ENCODE data around the gene CRK.
A peak's percentile ranks its signal among the peaks of the same experiment; 100 is the strongest.

The CRK gene

GRCh38 chr17:1455797-1456599, at the start of gene CRK:
CRK (minus strand) TSS chr17:1456232; CDS start chr17:1456117, 115 bp downstream.
- peak; percentile 64 for DNase-seq

DNA sequence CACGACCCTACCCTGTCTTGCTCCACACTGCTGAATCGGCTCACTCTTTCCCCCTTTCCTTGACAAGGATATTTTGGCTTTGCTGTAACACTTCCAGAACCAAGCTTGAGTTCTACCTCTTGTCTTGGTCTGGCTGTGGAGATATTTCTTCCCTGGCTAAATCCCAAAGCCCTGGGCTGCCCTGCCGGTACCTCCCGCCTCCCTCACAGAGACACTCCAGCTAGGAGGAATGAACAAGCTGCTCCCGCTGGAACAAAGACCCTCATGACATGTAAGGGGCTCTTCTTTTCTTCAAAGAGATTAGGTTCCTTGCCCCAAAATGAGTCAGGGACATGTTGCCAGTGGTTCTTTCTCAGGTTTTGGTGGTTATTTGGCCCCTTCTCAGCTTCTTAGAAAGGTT, 49.6 kb upstream of the CRK start:
- DNase-seq, result no peak

GRCh38 chr17:1504866-1505265, 48.8 kb upstream of the CRK start:
- DNase-seq, result no peak

DNA sequence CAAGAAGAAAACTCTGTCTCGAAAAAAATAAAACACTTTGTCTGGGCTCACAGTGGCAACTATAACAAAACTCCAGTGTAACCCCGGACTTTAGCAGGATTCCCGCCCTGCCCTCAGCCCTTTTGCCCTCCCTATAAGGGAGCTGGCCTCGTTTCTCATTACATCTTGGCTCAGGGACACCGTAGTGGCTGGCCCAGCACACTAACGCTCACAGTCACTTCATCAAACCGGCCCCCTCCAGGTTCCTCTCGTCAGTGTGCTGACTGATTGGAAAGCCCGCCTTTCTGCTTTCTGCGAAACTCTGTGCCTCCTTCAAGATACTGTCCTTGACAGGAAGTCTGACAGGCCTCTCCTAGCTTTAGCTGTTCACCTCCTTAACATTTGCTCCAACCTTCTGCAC, 47.7 kb upstream of the CRK start:
- no peak for DNase-seq

- DNase-seq, result no peak
Measured at GRCh38 chr17:1498869-1499268, 42.8 kb upstream of the CRK start.

GRCh38 chr17:1498233-1498632, 42.2 kb upstream of the CRK start:
- no peak for DNase-seq

DNA sequence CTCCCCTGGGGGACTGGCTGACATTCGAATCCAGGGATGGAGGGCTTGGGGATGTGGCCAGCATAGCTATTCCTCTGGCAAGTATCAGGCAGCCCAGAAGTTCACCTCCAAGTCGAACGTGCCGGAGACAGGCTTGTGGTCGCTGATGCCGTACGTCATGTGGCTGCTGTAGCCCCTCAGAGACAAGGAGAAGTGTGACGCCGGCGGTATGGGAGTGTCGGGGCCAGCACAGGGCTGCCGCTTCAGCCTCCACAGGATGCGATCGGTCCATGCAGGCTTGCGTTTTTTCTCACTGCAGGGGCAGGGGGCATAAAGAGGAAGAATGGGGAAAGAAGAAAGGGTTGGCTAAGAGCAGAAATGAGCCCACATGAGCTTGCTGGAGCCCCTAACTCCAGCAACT, 41.8 kb upstream of the CRK start:
- no peak for DNase-seq

- DNase-seq, result no peak
Measured at GRCh38 chr17:1496869-1497268, 40.8 kb upstream of the CRK start.

DNA sequence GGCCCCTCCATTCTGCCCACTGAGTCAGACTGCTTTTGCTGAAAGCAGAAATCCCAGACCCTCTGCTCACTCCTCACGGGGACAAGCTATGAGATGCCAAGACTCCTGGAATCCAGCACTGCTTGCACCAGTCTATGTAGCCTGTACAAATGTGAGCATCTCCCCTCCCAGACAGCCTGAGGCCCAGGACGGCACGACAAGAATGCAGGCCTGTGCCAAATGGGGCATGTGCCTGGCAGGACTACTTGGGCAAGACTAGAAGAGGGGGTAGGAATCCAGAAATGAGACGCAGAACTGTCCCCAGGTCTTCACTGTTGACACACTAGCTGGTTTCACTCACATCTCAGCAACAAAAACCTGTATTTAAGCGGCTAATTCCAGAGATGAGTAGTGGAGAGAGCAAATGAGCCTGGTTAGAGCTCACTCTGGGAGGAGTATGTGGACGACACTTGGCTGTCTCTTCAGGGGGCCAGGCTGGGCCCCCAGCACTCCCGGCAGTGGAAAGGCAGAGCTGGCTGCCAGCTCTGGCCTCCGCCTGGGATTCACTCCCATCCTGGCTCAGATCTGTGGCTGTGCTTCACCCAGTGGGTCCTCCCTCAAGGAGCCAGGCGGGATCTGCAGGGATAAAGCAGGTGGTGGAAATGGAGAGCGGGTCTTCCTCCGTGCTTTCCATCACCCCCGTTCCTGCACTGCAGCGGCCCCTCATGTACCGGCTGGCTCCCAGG, 39.4 kb upstream of the CRK start:
- DNase-seq, result no peak

DNA sequence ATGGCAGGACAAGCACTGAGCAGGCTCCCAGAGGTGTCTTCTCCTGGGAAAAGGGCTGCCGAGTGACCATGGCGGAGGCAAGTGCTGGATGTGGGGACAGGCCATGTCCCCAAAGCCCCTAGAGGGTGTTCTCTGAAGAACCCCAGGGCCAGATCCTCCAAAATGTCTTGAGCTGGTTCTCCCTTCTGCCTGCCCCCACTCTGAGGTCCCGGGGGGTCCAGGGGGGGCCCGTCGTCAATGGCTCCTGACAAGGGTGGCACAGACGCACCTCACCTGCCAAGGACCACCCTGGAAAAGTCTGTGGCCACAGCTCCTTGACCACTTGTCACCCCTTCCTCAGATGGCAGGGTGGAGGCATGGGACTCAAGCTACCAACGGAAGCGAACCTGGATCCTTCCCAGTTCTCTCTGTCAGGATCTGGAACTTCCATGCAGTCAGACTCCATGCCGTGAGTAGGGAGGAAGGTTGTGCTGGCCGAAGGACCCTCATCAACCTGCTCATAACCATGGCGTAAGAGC, 38.8 kb upstream of the CRK start:
- DNase-seq, result no peak

GRCh38 chr17:1494203-1494602, 38.2 kb upstream of the CRK start:
- no peak for DNase-seq

DNA sequence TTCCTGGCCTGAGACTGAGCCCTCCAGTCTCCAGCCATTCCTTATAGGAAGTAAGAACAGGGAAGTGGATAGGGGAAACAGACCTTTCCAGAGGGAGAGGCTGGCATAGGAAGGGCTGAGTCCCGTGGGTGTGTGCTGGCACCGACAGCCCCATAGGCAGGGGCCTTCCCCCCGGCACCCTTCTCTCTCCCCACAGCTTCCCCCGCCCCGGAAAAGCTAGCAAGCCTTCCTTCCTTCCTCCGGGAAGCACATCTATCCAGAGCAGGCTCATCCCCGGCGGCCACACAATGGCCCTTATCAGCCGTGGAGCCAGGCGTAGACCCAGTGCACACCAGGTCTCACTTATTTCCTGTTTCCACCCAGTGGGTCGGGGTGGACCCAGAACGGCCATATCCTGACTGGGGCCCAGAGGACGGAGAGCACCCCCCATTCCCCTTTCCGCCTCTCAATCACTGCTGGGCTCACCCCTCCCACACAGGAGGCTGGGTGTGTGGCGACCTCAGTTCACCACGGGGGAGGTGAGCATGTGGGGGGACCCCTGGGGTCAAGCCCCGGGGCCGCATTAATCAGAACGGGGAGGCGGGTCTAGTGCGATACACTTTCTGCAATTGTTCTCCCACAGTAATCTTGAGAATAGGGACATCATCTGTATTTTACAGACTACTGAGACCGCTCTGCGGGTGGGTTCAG, 37.4 kb upstream of the CRK start:
- no peak for DNase-seq

DNA sequence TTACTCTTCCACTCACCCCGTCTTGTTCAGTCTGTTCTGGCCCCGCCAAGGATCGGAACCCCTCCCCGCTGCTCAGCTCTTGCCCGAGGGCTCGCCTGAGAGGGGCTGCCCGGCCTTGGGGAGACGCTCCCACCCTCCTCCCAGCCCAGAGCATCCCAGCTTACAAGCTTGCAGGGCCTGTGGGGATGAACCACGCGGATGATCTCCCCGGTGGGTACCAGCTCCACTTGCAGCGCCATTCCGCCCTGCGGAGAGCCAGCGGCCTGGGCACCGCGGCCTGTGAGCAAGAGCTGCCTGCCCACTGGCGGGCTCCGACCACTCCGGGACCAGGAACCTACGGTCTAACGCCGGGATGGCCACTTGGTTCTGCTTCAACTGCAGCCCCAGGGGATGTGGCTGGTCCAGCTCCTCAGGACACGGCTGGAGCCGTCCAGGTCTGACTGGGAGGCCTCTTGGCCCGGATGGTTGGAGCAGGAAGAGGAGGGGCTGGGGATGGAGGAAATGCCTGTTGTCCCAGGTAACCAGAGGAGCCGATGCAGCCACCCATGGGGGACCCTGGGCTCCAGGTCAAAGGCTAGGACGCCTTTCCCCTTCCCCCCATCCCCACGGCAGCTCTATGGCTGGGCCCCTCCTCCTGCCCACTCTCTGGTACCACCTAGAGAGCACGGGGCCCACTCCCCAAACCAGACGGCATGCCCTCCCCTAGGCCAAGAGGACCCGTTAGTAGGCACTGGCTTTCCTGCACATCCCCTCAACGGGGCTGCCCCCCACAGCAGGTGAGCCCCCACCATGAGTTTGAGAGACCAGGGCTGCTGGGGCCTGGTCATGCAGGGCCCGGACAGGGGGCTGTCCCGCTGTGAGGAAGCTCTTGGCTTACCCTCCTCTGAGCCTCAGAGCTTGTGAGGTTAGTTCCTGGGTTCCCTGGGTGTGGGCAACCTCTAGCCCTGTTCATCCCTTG, 36.5 kb upstream of the CRK start, which contains the start of gene MYO1C:
MYO1C (minus strand) TSS at position 438 of the 958 bp plus-strand sequence; CDS start at position 239, 199 bp downstream.
- DNase-seq, result no peak

DNA sequence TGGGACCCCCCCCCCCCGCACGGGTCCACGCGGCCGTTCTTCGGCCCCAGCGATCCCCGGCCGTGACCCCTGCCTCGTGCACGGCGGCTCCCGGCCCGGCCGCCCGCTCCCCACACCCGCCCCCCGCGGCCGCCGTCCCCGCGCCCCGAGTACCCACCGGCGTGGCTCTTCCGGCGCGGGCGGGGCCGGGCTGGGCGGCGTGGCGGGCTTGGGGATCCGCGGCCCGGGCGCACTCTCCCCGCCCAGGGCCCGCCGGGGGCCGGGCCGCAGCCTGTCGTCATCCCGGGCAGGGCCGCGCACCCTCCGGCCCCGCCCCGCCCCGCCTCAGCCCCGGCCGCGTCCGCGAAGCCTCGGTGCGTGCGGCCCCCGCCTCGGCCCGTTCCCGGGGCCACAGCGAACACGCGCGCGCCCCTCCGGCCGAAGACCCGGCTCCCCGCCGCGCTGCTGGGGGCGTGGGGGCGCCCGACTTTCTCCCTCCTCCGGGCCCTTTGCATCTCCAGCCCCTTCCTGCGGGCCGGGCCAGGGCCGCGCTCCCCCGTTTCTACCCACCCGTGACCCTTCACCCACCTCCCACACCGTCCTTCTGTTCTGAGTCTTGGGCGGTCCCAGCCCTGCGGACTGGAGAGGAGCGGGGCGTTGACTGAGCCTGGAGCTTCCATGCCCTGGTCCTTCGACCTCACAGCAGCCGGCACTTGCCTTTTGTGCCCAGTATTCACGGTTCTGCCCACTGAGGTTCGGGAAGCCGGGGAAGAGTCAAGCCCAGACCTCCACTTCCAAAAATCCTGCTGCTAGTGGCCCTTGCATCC, 35.6 kb upstream of the CRK start:
- DNase-seq, result no peak

DNA sequence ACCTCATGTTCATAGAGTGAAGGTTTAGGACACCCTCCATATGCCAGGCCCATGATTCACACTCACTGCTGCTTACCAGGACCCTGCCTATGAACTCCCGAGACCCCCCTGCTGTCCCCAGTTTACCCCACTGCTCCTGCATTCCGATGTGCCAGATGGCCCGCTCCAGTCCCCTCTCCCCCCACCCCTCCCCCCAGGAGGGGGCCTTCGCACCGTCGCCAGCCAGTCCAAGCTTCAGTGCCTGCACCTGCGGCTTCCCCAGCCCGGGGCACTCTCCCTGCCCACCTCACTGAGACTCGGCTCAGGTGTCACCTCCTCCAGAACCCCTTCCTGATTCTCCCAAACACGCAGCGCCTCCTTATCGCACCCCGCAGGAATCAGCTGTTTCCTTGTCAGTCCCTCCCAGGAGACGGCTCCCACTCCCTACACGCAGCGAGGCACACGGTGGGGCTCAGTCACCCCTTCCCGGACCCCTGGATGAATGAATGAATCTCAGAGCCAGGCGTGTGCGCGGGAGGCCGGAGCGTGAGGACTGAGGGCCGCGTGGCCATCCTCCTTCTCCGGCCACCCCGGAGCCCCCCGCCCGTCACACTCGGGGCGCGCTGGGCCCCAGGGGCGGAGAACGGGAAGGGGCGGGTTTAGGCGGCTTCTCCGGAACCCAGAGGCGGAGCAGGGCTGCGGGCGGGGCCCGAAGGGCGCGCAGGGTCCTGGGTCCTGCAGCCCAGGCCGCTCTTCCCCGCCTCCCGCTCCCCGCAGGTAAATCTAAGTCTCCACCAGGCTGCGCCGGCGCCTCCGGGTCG, 34.8 kb upstream of the CRK start:
- no peak for DNase-seq

DNA sequence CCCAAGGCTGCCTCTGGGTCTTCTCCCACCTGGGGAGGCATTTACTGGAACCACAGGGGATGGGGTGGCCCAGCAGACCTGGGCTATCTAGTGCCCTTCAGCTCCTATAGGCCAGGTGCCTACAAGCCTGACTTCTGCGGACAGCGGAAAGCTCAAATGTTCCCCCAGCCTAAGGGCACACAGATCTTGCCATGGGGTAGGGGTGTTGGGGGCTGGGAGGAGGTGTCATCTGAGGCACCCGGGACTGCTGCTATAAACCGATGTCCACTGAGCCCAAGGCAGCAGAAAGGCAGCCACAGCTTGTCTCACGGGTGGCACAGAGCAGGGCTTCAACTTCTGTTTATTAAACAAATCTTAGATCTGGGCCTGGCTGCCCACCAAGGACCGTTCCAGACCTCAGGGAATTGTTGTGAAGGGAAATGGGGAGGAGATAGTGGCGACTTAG, 32.8 kb upstream of the CRK start:
- no peak for DNase-seq

GRCh38 chr17:1487939-1488825, 32.1 kb upstream of the CRK start:
- no peak for DNase-seq

- DNase-seq, result no peak
Measured at GRCh38 chr17:1486802-1487695, 31.0 kb upstream of the CRK start.
